Immature natural killer cell (primary cell): ENCODE data around the gene OTOP3. TPM values are rescaled to one million over a fixed set of nuclear protein-coding genes. Genes with fewer than 3 reads are reported as not detected.
A peak's percentile ranks its signal among the peaks of the same experiment; 100 is the strongest.

Source experiments
- DNase-seq, 3 donors: peaks; one replicate each; pipeline ENCODE4 v3.0.0; 2022; ENCODE audit warnings: mixed read lengths in 1 of 3
- H3K27ac Mint-ChIP-seq, 6 donors: one replicate each; pipeline ENCODE4 v1.8.0; 2020; ENCODE audit warnings: mixed read lengths in 6 of 6, mild to moderate bottlenecking in 5 of 6, inconsistent platforms in 4 of 6, moderate library complexity in 3 of 6
- H3K27me3 Mint-ChIP-seq, 3 donors: one replicate each; pipeline ENCODE4 v1.8.0; 2020 to 2021; ENCODE audit warnings: low read depth in 3 of 3, mild to moderate bottlenecking in 3 of 3, mixed read lengths in 3 of 3, moderate library complexity in 3 of 3, inconsistent platforms in 1 of 3
- H3K36me3 Mint-ChIP-seq, 3 donors: one replicate each; pipeline ENCODE4 v1.8.0; 2020; ENCODE audit warnings: mixed read lengths in 3 of 3, inconsistent platforms in 2 of 3, mild to moderate bottlenecking in 2 of 3
- H3K4me1 Mint-ChIP-seq, 2 donors: one replicate each; pipeline ENCODE4 v1.8.0; 2020; ENCODE audit warnings: inconsistent platforms in 2 of 2, mild to moderate bottlenecking in 2 of 2, mixed read lengths in 2 of 2, moderate library complexity in 1 of 2
- H3K4me3 Mint-ChIP-seq, 5 donors: one replicate each; pipeline ENCODE4 v1.8.0; 2020; ENCODE audit warnings: mild to moderate bottlenecking in 5 of 5, mixed read lengths in 5 of 5, inconsistent platforms in 3 of 5, moderate library complexity in 3 of 5
- H3K9me3 Mint-ChIP-seq, 6 donors: one replicate each; pipeline ENCODE4 v1.8.0; 2020; ENCODE audit warnings: mild to moderate bottlenecking in 6 of 6, mixed read lengths in 6 of 6, inconsistent platforms in 4 of 6, moderate library complexity in 3 of 6
- polyA plus RNA-seq, 3 donors: library from polyadenylated mRNA; unstranded; fragments of 300-500 nt; fragmentation: Illumina TruSeq; gene quantifications; one replicate each; pipeline ENCODE4 v1.2.3, GENCODE V29; 2021

Gene OTOP3
- polyA plus RNA-seq, 3 donors from 2014 or later, result not detected

GRCh38 chr17:74921769-74922168 lies 13.9 kb upstream of the OTOP3 start:
- Mint-ChIP-seq H3K9me3 (no peaks in the 10 kb centered on the region), H3K36me3 (no peaks in the 10 kb centered on the region), H3K4me1 (peaks cover 0 to 8% of the 10 kb centered on the region in 2 donors), H3K27ac (no peak overlapping the region), H3K4me3 (no peak overlapping the region), H3K27me3 (peaks cover 20 to 23% (median 21%) of the 10 kb centered on the region in 3 donors)
- DNase-seq, result no peak

GRCh38 chr17:74922172-74922571 lies 13.5 kb upstream of the OTOP3 start:
- no peaks in the 10 kb centered on the region for H3K9me3 Mint-ChIP-seq
- H3K36me3 Mint-ChIP-seq, result no peaks in the 10 kb centered on the region
- peak overlapping the region in 4 of 5 donors; percentile 32 to 58 (median 50) for H3K4me3 Mint-ChIP-seq
- DNase-seq, result no peak
- H3K27me3 Mint-ChIP-seq, result peaks cover 18 to 23% (median 21%) of the 10 kb centered on the region in 3 donors
- H3K27ac Mint-ChIP-seq, result no peak overlapping the region
- peaks cover 0 to 8% of the 10 kb centered on the region in 2 donors for H3K4me1 Mint-ChIP-seq

- H3K36me3 Mint-ChIP-seq, result no peaks in the 10 kb centered on the region
- peaks cover 0 to 8% of the 10 kb centered on the region in 2 donors for H3K4me1 Mint-ChIP-seq
- peak within 1 kb of the TSS; percentile 53 to 71 (median 67) for H3K4me3 Mint-ChIP-seq
- DNase-seq, result peak in 2 of 3 donors; percentile 11 to 30
- peak within 1 kb of the TSS in 1 of 6 donors; percentile 64 for H3K27ac Mint-ChIP-seq
- H3K27me3 Mint-ChIP-seq, result peaks cover 18 to 27% (median 21%) of the 10 kb centered on the region in 3 donors
- no peaks in the 10 kb centered on the region for H3K9me3 Mint-ChIP-seq
Observed at GRCh38 chr17:74922694-74923537, 12.8 kb upstream of the OTOP3 start, which contains the start of gene USH1G. USH1G (minus strand) TSS chr17:74923255; CDS start chr17:74923073, 182 bp downstream.

- peak; percentile 60 to 65 (median 62) for DNase-seq
- peaks cover 19 to 29% (median 21%) of the 10 kb centered on the region in 3 donors for H3K27me3 Mint-ChIP-seq
- H3K9me3 Mint-ChIP-seq, result no peaks in the 10 kb centered on the region
- H3K4me1 Mint-ChIP-seq, result peaks cover 0 to 8% of the 10 kb centered on the region in 2 donors
- H3K27ac Mint-ChIP-seq, result no peak overlapping the region
- peak overlapping the region; percentile 24 to 71 (median 67) for H3K4me3 Mint-ChIP-seq
- no peaks in the 10 kb centered on the region for H3K36me3 Mint-ChIP-seq
Observed at GRCh38 chr17:74923538-74924249, 12.0 kb upstream of the OTOP3 start.

GRCh38 chr17:74924250-74924948 lies 11.3 kb upstream of the OTOP3 start, which contains the start of gene OTOP2:
OTOP2 (plus strand) TSS chr17:74924273; CDS start chr17:74924633, 360 bp downstream.
- Mint-ChIP-seq H3K4me1 (peaks cover 0 to 8% of the 10 kb centered on the region in 2 donors), H3K27ac (no peak within 1 kb of the TSS), H3K9me3 (no peaks in the 10 kb centered on the region), H3K27me3 (peaks cover 16 to 29% (median 18%) of the 10 kb centered on the region in 3 donors), H3K36me3 (no peaks in the 10 kb centered on the region), H3K4me3 (peak within 1 kb of the TSS; percentile 33 to 71 (median 67))
- DNase-seq, result no peak

GRCh38 chr17:74925242-74925641 lies 10.5 kb upstream of the OTOP3 start:
- H3K27ac Mint-ChIP-seq, result no peak overlapping the region
- H3K4me1 Mint-ChIP-seq, result peaks cover 0 to 8% of the 10 kb centered on the region in 2 donors
- no peaks in the 10 kb centered on the region for H3K9me3 Mint-ChIP-seq
- no peak for DNase-seq
- H3K4me3 Mint-ChIP-seq, result peak overlapping the region in 1 of 5 donors; percentile 40
- H3K27me3 Mint-ChIP-seq, result peaks cover 16 to 24% (median 18%) of the 10 kb centered on the region in 3 donors
- no peaks in the 10 kb centered on the region for H3K36me3 Mint-ChIP-seq

GRCh38 chr17:74928786-74929185 lies 6.9 kb upstream of the OTOP3 start:
- Mint-ChIP-seq H3K36me3 (no peaks in the 10 kb centered on the region), H3K27me3 (peaks cover 17 to 19% (median 18%) of the 10 kb centered on the region in 3 donors), H3K27ac (no peak overlapping the region), H3K9me3 (no peaks in the 10 kb centered on the region), H3K4me1 (peaks cover 2 to 5% of the 10 kb centered on the region in 2 donors), H3K4me3 (no peak overlapping the region)
- DNase-seq, result no peak

- H3K4me3 Mint-ChIP-seq, result no peak overlapping the region
- no peak for DNase-seq
- H3K4me1 Mint-ChIP-seq, result peaks cover 0 to 5% of the 10 kb centered on the region in 2 donors
- H3K36me3 Mint-ChIP-seq, result no peaks in the 10 kb centered on the region
- no peaks in the 10 kb centered on the region for H3K9me3 Mint-ChIP-seq
- H3K27ac Mint-ChIP-seq, result no peak overlapping the region
- H3K27me3 Mint-ChIP-seq, result peaks cover 11 to 16% (median 16%) of the 10 kb centered on the region in 3 donors
Observed at GRCh38 chr17:74930535-74931036, 5.1 kb upstream of the OTOP3 start.

- no peaks in the 10 kb centered on the region for H3K36me3 Mint-ChIP-seq
- no peak overlapping the region for H3K27ac Mint-ChIP-seq
- no peak for DNase-seq
- peaks cover 0 to 3% (median 0%) of the 10 kb centered on the region in 6 donors for H3K9me3 Mint-ChIP-seq
- peaks cover 9 to 22% (median 13%) of the 10 kb centered on the region in 3 donors for H3K27me3 Mint-ChIP-seq
- H3K4me1 Mint-ChIP-seq, result peaks cover 1 to 5% of the 10 kb centered on the region in 2 donors
- H3K4me3 Mint-ChIP-seq, result no peak overlapping the region
Observed at GRCh38 chr17:74935048-74935447, 650 bp upstream of the OTOP3 start.

GRCh38 chr17:74936470-74936799 lies 737 bp downstream of the OTOP3 start:
- peaks cover under 1 to 1% of the 10 kb centered on the region in 2 donors for H3K4me1 Mint-ChIP-seq
- H3K9me3 Mint-ChIP-seq, result peaks cover 0 to 3% (median 0%) of the 10 kb centered on the region in 6 donors
- no peak overlapping the region for H3K27ac Mint-ChIP-seq
- no peak for DNase-seq
- no peak overlapping the region for H3K4me3 Mint-ChIP-seq
- H3K36me3 Mint-ChIP-seq, result no peaks in the 10 kb centered on the region
- H3K27me3 Mint-ChIP-seq, result peaks cover 8 to 20% (median 14%) of the 10 kb centered on the region in 3 donors

- Mint-ChIP-seq H3K4me1 (peaks cover 0 to 1% of the 10 kb centered on the region in 2 donors), H3K9me3 (peaks cover 0 to 3% (median 0%) of the 10 kb centered on the region in 6 donors), H3K36me3 (no peaks in the 10 kb centered on the region), H3K27me3 (peaks cover 8 to 21% (median 14%) of the 10 kb centered on the region in 3 donors), H3K27ac (no peak overlapping the region), H3K4me3 (no peak overlapping the region)
- DNase-seq, result no peak
Observed at GRCh38 chr17:74937064-74938051, 1.7 kb downstream of the OTOP3 start.

GRCh38 chr17:74938194-74938950 lies 2.7 kb downstream of the OTOP3 start:
- no peak overlapping the region for H3K27ac Mint-ChIP-seq
- peaks cover 0 to 3% (median 0%) of the 10 kb centered on the region in 6 donors for H3K9me3 Mint-ChIP-seq
- peaks cover 0 to 1% of the 10 kb centered on the region in 2 donors for H3K4me1 Mint-ChIP-seq
- no peak for DNase-seq
- peaks cover 9 to 23% (median 18%) of the 10 kb centered on the region in 3 donors for H3K27me3 Mint-ChIP-seq
- no peaks in the 10 kb centered on the region for H3K36me3 Mint-ChIP-seq
- H3K4me3 Mint-ChIP-seq, result no peak overlapping the region
